Measurements from ENCODE around the gene PLCG1.

DNA sequence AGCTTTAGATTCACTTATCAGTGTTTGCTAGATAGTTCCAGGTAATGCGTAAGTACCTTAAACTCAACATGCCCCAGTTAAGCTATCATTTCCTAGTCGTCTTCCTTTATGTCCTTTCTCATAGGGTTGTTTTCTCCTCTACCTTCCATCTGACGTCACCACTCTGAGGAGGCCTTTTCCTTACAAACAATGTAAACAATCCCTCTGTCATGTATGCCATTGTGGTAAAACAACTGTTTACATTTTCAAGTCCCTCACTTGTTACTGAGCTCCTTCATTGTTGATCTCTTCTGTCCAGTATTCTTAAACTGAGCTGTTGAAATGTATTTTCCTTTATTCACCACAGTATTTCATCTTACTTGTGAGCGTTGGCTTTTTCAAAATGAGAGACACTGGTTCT lies 45.4 kb upstream of the PLCG1 start:
- TF ChIP-seq, protein P1, sequence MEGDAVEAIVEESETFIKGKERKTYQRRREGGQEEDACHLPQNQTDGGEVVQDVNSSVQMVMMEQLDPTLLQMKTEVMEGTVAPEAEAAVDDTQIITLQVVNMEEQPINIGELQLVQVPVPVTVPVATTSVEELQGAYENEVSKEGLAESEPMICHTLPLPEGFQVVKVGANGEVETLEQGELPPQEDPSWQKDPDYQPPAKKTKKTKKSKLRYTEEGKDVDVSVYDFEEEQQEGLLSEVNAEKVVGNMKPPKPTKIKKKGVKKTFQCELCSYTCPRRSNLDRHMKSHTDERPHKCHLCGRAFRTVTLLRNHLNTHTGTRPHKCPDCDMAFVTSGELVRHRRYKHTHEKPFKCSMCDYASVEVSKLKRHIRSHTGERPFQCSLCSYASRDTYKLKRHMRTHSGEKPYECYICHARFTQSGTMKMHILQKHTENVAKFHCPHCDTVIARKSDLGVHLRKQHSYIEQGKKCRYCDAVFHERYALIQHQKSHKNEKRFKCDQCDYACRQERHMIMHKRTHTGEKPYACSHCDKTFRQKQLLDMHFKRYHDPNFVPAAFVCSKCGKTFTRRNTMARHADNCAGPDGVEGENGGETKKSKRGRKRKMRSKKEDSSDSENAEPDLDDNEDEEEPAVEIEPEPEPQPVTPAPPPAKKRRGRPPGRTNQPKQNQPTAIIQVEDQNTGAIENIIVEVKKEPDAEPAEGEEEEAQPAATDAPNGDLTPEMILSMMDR (IDR thresholded peaks at IDR 0.05) = no peak
- TF ChIP-seq POLR2A (IDR thresholded peaks at IDR 0.05) = no peak

Data from adrenal gland (tissue), 5 donors.